Esophagus muscularis mucosa (tissue), 3 donors: ENCODE measurements around the gene RNF14.

Source experiments
- CTCF ChIP-seq, 3 experiments: fragments of 200-600 bp in 2 of 3; fragments of 450-650 bp in 1 of 3; sonication (generic) in 2 of 3; IDR thresholded peaks; one replicate each; pipeline ENCODE4 v1.5.1; 2017 to 2019; ENCODE audit warnings: antibody characterized with exemption in 3 of 3, mild to moderate bottlenecking in 2 of 3, moderate library complexity in 1 of 3
- POLR2AphosphoS5 ChIP-seq, 2 donors: sonication (generic); formaldehyde crosslinking; IDR thresholded peaks; one replicate each; pipeline ENCODE4 v1.6.1; 2017; ENCODE audit warnings: antibody characterized with exemption in 2 of 2

DNA sequence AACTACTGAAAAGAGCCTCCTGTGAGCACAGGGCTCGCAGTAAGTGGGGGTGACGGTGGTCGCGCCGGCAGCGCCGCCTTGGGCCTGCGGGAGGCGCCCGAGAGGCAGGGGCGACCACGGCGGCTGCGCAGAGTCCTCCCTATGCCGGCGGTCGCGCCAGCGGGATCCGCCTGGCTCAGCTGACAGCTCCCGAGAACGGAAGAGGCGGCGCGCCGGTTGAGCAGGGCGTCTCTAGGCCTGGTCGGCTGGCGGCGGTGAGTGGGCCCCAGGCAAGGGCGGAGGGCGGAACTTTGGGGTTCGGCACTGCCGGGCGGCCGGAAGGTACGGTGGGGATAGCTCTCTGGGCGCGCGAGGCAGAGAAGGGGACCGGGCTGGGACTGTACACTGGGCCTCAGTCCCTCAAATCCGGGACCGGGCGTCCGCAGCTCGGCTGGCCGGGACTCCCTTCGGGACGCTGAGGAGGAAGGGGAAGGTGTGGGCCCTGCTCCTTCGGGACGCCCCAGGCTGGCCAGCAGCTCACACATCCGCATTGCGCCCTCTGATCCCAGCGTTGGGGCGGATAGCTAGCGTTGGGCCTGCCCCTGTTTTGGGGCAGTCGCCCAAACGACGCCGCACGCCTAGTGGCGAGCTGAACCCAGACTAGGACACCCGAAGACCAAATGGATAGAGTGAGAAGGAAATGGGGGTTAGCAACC is at the start of gene RNF14:
- peak; percentile 94 to 100 (median 97) for TF ChIP-seq CTCF (IDR thresholded peaks at IDR 0.05)
- peak; percentile 95 to 96 for TF ChIP-seq POLR2AphosphoS5 (IDR thresholded peaks at IDR 0.05)
